ENCODE data around the gene INSRR.

INSRR gene

DNA sequence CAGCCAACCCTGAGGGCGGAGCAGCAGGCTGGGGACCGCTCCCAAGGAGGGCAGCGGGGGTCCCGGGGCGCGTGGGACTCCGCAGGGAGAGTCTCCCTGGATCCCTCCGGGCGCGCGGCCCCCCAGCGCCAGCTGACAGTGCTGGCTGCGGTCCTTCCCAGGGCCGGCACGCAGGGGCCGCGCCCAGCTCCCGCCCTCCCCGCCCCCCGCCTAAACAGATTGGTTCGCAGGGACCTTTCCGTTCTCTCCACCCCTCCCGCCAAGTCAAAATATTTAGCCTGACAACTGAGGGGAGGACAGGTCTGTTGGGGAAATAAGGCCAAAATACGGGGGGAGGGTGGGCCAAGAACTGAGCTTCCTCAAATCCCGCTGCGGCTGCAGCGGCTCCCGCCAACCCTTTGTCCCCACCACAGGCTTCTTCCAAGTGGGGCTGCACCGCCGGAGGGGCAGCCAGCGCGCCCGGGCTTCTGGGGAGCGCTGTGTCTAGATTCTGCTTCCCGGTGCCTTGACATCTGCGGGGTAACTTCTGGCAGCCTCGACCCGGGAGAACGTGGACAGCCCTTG is at the start of gene INSRR:
TSS of gene INSRR (minus strand) at position 159 of the 564 bp plus-strand sequence. CDS start 496 bp downstream, outside the sequence.
- DNase-seq (ENCODE audit: low spot score): no peak

DNA sequence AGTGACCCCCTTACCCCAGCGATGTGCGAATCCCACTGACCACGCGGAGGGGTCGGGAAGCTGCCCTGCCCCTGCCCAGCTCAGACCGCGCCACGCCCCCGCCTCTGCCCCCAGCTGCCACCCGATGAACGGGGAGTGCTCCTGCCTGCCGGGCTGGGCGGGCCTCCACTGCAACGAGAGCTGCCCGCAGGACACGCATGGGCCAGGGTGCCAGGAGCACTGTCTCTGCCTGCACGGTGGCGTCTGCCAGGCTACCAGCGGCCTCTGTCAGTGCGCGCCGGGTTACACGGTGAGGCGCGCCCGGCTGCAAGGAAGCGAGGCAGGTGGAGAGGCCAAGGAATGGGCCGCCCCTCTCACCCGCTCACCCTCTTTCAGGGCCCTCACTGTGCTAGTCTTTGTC is 49.6 kb upstream of the INSRR start:
- no peak for DNase-seq (ENCODE audit: low spot score)

DNA sequence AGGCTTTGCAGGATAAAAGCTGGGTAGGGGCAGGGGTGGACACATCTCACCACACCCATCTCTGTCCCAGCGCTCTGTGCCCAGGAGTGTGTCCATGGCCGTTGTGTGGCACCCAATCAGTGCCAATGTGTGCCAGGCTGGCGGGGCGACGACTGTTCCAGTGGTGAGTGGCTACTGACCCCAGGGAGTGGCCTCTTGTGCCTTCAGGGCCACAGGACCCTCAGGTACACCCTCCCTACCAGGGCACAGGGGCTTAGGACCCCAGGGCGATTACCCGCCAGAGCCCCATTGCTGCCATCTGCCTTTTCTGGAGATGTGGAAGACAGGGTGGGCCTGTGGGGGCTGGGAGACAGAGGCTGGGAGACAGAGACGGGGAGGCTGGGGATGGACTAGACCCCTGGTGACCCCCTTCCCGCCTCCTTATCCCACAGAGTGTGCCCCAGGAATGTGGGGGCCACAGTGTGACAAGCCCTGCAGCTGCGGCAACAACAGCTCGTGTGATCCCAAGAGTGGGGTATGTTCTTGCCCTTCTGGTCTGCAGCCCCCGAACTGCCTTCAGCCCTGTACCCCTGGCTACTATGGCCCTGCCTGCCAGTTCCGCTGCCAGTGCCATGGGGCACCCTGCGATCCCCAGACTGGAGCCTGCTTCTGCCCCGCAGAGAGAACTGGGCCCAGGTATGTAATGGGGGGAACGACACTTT is 47.4 kb upstream of the INSRR start:
- no peak for DNase-seq (ENCODE audit: low spot score)

DNA sequence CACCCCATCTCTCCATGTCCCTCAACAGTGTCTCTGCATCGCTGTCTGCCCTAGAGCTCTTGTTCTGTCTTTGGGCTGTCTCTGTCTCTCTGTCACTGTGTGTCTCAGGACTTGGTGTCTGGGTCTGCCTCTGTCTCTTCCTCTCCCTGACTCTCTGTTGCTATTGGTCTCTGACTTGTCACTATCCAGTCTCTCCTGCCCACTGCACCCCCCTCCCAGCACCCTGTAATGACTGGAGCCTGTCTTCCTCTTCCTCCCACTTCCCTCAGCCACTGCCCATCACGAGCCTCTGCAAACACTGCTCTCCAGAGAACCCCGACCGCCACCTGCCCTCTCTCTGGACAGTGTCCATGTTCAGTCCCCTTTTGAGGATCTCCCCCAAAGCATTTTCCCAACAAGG is 46.7 kb upstream of the INSRR start:
- DNase-seq (ENCODE audit: low spot score): no peak

DNA sequence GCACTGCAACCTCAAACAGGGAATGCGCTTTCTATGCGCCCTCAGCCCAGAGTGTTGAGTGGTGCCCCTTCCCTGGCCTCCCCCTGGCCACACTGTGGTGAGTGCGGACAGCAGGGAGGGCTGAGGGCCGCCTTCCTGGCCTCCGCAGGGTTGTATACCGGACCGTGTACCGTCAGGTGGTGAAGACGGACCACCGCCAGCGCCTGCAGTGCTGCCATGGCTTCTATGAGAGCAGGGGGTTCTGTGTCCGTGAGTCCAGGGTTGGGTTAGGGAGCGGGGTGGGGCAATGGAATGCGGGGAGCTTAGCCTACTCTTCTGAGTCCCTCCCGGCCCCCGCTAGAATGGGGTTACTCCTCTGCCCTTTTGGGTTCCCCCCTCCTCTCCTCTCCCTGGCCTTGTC is 46.3 kb upstream of the INSRR start:
- no peak for DNase-seq (ENCODE audit: low spot score)

DNA sequence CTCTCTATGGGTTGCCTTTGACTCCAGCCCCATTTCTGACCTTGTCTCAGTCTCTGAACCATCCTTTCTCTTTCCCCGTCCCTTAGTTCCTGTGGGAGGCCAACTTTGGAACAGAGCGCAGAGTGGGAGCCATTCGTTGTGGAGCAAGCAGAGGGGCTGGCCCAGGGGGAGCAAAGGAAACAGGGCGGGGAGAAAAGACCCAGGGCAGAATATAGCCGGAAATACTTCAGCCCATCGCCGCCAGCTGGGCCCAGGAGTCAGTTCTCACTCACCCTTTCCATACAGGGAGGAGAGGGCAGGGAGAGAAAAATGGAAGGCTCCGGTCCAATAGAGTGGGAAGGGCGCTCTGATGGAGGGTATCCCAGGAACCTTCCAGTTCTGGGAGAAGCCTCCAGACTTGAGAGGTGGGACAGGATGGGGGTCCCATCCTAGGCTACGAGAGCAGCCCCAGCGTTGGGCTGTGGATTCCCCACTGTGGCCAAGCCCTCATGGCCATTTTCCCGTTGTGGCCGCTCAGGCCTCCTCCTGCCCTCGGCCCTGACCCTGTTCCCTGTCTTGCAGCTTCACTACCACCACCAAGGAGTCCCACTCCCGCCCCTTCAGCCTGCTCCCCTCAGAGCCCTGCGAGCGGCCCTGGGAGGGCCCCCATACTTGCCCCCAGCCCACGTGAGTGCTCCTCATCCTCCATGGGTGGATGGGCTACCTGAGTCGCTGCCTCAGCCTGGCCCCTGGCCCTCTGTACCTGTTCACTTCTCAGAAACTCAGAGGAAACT is 45.5 kb upstream of the INSRR start:
- no peak for DNase-seq (ENCODE audit: low spot score)

DNA sequence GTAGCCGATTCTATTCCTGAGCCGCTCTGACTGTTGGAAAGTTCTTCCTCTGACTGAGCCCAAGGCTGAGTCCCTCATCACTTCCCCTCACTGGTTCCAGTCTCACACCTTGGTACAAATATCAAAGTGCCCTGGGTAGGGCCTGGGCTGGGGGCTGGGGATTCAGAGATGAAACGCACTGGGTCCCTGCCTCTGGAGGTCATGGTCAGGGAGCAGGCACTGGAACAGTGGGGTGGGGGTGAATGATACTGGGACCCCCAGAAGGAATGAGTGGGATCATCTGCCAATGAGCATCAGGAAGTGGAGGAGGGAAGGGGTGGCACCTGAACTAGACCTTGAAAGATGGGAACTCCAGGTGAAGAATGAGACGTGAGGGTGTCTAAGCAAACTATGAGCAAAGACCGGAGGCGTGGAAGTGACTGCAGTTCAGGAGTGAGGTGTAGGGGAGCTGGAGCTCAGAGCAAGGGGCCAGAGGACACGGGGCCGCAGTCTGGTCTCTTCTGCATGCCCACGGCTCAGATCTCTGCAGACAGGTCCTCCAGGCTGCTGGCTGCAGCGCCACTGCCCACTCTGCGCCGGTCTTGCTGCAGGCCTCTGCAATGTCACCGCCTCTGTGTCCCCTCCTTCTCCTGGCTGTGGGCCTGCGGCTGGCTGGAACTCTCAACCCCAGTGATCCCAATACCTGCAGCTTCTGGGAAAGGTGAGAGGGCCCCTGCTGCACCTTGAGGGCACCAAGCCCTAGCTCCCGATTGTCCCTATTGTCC is 44.6 kb upstream of the INSRR start:
- no peak for DNase-seq (ENCODE audit: low spot score)

DNA sequence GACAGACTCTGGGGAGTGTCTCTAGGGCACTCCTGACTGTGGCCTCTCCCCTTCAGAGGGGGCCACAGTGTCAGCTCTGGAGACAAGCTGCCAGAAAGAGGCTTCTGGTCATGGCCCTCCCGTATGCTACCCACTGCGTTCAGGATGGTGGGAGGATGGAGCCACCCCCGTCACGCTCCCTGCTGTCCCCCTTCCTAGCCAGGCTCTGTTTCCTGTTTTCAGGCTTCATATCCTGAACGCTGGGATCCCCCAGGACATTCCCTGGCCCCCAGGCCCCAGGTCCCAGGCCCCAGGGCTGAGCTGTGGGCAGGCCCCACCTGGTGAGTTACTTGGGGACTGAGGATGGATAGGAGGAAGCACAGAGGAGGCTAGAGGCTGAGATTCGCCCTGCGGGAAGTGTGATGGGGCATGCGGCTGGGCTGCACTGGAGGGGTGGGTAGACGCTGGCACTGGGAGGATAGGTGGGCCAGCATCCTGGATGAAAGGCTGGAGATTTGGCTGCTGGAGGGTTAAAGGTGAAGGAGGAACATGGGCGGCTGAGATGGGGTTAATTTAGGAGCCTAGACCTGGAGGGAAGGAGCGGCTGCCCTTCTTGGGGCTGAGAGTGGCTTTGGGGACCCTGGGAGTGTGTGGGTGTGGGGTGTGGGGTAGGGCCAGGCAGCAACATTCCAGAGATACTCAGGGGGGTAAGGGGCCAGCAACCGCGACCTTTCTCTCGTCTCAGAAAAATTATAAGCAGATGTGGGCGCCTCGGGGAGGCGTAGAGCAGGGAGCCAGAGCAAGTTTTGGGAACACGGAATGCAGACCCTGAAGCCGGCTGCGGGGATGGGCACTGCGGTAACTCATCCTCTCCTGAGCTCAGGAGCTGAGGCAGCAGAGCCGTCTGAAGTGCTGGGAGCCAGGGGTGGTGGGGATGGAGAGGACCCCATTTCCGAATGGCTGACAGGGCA is 43.3 kb upstream of the INSRR start:
- DNase-seq (ENCODE audit: low spot score): no peak

DNA sequence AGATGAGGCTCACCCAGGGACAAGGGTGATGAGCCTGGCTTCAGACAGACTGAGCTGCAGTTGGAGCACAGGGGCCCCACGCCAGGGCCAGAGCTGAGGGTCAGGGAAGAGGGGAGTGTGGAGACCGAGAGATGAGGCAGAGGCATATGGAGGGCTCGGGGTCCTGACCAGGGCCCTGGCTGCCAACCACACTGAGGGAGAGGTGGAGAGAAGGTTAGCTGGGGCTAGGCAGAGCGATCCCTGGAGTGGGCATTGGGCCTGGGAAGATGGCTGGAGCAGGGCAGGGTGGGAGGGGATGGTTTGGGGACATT is 42.6 kb upstream of the INSRR start:
- no peak for DNase-seq (ENCODE audit: low spot score)

DNA sequence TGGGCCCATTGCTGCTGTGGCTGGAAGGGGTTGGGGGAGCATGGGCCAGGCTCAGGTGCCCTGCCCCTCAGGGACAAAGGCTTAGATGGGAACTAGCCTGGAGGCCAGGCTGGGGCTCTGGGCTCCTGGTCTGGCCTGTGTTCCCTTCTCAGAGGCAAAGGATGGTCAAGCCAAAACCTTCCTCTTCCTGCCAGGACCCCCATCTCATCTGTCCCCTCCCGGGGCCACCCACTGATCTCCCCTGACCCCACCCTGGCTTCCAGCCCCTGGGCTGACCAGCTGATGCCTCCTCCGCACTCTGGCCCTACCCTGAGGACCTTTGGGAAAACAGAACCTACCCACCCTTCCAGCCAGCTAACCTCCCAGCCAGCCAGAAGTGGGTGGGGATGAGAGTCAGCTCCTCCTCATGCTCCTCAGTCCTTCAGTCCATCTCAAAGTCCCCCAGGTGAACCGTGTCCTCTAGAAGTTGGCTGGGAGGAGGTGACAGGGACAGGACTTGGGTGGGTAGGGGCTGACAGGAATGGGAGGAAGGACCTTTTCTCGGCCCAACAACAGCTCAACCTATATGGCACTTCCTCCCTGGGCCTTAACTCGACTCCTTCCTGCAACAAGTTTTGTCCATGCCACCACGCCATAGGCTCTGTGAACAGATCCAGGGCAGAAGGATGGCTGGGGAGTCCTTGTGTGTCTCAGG is 42.1 kb upstream of the INSRR start:
- DNase-seq (ENCODE audit: low spot score): no peak

DNA sequence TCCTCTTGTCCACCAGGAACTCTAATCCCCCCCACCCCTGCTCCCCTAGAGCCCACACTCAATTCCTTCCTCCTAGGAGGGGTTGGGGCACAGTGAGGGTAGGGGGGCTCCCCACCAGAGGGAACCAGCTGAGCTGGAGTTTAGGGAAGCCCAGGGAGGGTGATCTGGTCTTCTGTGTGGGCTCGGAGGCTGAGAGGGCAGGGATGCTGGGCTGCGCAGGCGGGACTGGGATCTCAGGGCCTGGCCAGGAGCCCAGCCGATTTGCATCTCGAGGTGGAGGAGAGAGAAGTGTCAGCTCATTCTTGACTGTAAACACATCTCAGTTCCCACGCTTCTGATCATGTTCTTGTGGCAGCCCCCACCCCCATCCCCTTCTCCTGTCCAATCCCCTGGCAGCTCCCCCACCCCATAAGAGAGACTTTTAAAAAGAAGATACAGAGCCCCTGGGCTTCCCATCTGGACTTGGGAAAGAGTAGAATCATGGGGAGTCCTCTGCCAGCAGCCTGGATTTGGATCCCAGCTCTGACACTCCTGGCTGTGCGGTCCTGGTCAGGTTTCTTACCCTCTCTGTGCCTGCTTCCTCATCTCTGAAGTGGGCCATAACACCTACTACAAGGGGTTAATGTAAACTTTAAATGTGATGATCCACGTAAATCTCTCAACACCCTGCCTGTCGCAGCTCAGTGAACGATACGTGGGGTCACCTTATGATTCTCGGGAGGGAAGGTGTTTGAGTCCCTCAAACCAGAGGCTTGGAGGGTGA is 41.2 kb upstream of the INSRR start:
- DNase-seq (ENCODE audit: low spot score): no peak

DNA sequence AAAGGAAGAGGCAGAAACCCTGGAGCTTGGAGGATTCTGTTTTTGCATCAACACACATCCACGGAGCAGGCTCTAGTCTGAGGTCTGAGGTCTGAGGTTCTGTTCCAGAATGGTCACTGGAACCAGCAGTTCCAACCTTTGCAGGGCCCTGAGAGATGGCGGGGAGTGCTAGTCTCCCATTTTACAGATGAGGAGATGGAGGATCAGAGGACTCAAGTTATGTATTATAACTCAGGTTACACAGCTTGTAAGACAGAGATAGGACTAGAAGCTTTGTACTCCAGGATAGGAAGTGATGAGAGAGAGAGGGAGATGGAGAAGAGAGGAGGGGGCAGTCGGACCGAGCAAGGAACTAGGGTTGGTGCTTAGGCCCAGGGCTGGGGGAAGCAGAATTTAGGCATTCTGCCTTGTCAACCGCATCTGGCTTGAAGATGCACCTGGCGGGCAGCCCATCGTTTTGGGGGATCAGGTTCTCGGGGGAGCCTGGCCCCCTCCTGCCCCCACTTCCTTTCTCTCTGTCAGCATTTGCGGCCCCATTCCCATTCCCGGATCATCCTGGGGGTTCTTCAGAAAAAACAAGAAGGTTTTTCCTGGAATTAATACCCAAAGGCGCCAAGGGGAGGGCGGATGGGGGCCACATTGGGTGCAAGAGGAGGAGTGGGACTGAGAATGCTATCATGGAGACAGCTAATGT is 40.2 kb upstream of the INSRR start:
- DNase-seq (ENCODE audit: low spot score): no peak

DNA sequence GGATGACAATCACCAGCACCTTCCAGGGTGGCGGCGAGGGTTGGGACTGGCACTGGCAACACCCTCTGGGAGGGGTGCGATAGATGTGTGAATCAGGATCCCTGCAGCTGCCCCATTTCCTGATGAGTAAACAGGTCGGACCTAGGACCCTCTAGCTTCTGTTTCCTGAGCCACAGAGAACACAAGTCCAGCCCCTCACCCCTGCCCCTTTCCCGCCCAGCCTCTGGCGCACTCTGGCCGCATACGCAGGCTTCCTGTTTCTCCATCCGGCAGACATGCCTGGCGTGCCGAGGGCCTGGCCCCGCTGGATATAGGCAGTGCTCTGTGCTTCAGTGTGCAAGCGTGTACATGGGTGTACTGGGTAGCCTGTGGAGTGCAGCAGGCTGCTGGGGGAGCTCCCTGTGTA is 39.2 kb upstream of the INSRR start:
- no peak for DNase-seq (ENCODE audit: low spot score)

DNA sequence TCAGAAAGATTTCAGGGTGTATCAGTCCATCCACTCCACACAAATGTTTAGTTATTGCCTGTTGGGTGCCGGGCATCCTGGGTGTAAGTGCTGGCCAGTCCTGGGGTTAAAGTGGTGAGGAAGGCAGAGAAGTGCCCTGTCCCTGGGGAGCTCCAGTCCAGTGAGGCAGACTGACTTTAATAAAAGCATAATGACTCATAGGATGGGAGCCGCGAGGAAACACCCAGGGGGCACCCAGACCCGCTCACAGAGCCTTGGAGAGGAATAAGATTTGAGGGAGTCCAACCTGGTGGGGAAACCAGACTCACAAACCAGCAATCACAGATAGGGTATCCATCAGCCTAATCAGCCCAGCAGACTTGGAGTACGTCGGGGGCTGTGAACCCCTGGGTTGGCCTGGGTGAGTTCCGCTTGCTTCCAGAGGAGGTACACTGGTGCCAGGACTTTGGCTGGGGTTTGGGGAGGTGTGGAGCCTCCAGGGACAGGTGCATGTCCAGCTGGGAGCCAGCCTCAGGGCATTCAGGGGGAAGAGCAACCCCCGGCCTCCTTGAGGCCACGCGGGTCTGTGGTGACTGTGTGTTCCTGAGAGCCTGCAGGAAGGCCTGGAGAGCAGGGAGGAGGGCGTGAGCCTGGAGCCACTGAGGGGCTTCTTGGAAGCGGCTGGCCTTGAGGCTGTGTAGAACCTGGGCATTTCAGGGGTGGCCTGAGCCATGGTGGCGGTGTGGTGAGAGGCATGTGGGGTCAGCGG is 38.3 kb upstream of the INSRR start:
- DNase-seq (ENCODE audit: low spot score): peak; percentile 55

DNA sequence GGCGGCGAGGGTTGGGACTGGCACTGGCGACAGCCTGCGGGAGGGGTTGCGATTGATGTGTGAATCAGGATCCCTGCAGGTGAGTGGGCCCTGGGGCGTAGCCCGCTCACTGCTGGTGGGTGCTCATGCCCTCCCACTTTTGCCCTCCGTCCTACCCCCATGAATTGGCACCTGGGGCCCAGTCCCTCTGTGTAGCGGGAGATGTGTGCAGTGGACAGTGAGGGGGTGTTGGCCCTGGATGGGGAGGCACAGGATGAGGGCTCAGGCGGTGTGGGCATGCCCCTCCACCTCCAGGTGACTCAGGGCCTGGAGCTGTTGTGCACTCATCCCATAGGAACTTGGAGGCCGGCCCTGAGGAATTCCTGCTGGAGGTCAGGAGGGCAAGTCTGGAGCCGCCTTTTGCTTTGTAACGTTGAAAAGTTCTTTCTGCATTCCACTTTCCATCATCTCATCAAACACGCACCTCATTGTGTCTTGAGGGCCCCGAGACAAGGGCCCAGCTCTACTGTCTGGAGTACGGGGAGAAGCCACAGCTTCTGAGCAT is 37.6 kb upstream of the INSRR start:
- peak; percentile 88 for DNase-seq (ENCODE audit: low spot score)

DNA sequence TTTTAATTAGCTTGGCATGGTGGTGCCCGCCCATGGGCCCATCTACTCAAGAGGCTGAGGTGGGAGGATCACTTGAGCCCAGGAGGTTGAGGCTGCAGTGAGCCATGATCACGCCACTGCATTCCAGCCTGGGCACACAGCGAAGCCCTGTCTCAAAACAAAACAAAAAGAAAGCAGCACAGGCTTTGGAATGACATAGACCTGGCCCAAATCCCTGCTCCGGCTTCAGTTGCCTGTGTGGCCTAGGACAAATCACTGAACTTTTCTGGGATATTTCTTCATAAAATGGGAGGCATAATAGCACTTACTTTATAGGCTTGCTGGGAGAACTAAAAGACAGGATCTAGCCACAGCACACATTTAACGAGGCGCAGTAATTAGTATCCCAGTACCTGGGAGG is 37.0 kb upstream of the INSRR start:
- DNase-seq (ENCODE audit: low spot score): no peak

DNA sequence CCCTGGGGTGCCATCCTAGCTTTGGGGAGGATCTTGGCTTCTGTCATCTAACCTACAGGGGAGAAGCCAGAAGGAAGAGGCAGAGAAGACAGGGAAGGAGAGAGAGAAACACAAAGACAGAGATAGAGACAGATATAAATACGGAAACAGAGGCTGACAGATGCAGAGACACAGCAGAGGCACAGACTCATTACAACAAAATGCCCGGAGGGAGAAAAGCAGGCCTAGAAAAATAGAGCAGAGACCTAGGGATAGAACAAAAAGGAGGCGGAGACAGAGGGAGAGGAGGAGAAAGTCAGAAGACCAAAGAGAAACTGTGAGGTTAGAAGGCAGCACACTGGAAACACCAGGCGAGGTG is 36.5 kb upstream of the INSRR start:
- no peak for DNase-seq (ENCODE audit: low spot score)

DNA sequence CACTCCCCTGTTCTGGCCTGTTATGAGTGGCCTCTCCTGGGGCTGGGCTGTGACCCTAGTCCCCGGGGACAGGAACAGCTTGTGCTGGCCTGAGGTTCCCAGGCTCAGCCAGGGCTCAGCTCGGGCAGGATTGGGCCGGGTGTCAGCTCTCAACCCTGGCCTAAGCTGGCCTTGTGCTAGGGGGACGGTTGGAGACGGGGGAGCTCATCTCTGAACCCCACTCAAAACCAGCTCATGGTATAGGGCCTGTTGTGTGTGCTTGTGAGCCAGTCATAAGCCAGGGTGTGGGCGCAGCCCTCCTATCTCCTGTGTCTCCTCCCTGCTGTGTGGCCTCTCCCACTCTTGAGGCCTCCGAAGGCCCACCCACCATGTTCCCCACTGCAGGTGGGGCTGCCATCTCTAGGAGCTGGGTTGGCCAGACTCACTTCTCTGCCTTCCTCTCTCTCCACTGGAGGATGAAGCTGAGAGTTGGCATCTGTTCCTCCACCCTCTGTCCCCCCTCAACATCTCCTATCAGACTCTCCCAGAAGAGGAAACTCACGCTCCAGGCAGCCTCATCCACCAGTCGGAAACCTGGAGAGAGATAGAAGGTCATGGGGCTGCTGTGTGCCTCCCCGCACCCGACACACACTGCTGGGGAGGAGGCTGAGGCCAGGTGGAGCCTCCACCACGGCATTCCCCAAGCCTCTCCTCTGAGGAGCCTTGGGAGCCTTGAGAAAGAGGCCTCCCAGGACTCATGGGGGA is 36.0 kb upstream of the INSRR start:
- no peak for DNase-seq (ENCODE audit: low spot score)
